ENCODE data around the gene ADCY3.

DNA sequence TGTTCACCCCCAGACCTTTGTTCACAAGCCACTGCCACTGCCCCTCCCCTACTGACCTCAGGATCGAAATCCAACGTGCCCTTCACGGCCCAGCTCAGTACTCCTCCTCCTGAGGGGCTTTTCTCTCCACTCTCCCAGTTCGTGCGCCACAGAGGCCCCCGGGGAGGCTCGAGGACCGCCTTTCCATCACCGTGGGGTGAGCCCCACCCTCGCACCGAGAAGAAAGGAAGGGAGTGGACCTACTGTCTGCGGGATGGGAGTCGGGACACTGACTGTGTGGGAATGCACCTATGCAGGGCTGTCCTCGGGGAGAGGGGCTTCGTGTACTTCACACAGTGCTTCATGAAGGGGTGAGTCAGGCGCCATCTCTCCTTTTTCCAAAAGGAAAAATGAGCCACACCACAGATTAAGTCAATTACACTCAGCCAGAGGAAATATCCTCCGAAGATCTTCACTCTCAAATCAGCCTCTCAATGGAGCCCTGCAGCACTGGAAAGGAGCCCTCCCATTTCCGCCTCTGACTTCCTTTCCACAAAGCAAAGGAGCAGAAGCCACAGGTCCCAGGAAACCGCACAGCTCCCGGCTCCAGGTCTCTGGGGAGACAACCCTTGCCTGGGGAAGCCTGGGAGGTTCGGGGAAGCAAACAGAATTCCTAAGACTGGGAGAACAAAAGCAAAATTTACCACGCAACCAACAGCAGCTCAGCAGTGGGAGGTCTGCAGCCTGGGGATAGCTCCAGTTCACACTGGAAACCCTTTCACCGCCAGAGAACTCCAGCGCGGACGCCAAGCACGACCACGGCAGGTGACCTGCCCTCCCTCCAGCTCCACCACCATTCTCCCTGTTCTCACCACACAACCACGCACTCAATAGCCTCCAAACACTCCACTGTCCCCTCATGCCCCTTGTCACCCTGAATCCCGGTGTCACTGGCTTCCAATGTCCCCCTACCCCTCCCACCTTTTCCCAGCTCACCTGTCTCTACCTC lies 21.6 kb downstream of the ADCY3 start:
- TF ChIP-seq POLR2A (IDR thresholded peaks at IDR 0.05) (no peak), CTCF (IDR thresholded peaks at IDR 0.05) (no peak)
